ENCODE data around the gene ATP6V0B.

The ATP6V0B gene

DNA sequence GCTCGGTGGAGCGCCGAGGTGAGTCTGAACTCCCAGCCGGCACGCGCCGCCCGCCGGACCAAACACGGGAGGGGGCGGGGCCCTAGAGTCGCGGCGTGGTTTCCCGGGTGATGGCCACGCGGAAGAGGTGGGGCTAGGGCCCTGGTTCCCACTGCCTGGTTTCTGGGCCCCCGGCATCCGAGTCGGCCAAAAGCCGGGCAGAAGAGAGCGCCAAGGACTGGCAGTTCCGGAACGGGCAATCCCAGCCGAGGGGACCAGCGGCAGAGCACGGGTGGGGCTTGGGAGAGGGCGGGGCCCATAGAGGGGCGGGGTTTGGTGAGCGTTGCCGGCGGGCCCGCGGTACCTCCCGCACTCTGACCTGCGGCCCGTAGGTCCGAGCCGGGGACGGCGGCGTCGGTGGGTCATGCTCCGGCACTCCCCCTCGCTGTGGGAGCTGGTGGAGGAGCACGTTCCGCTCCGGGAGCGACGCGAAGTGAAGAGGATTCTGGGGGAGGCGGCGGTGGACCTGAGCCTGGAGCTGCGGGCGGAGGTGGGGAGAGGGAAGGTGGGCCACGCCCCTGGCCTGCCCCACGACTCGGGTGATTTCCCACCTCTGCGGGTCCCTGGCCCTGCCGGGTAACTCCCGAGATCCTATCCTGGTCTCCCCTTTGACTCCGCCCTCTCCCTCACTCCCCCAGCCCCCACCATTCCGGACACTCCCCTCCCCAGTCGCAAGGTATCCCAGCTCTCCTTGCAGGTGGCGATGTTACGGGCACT lies 16.9 kb downstream of the ATP6V0B start, which contains the start of gene CCDC24:
Gene CCDC24, plus strand, starts transcription at position 124 of the 756 bp plus-strand sequence. Its CDS starts 280 bp downstream, at position 404.
- DNase-seq (ENCODE audit: low read depth), result no peak
- H3K4me3 ChIP-seq (ENCODE audit: low read depth, low read length), result peak within 1 kb of the TSS; percentile 64
- TF ChIP-seq CTCF (IDR thresholded peaks at IDR 0.05; ENCODE audit: low read depth, low read length, missing control alignments), result no peak

GRCh38 chr1:43992232-43992995 lies 17.7 kb downstream of the ATP6V0B start:
- TF ChIP-seq CTCF (IDR thresholded peaks at IDR 0.05; ENCODE audit: low read depth, low read length, missing control alignments), result no peak
- H3K4me3 ChIP-seq (ENCODE audit: low read depth, low read length), result peak overlapping the region; percentile 64; the same call in 1 of the 2 replicates
- no peak for DNase-seq (ENCODE audit: low read depth)

GRCh38 chr1:43993206-43993914 lies 18.6 kb downstream of the ATP6V0B start:
- H3K4me3 ChIP-seq (ENCODE audit: low read depth, low read length), result no peak overlapping the region
- no peak for TF ChIP-seq CTCF (IDR thresholded peaks at IDR 0.05; ENCODE audit: low read depth, low read length, missing control alignments)
- no peak for DNase-seq (ENCODE audit: low read depth)

DNA sequence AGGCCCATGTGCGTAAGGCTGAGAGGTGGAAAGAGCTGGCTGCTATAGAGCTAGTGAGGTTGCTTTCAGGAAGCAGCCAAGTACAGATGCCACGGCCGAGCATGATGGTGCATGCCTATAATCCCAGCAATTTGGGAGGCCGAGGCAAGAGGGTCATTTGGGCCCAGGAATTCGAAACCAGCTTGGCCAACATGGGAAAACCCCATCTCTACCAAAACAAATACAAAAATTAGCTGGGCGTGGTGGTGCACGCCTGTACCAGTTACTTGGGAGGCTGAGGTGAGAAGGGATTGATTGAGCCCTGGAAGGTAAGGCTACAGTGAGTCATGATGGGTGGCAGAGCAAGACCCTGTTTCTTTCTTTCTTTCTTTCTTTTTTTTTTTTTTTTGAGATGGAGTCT lies 19.3 kb downstream of the ATP6V0B start:
- H3K4me3 ChIP-seq (ENCODE audit: low read depth, low read length), result no peak overlapping the region
- TF ChIP-seq CTCF (IDR thresholded peaks at IDR 0.05; ENCODE audit: low read depth, low read length, missing control alignments), result no peak
- DNase-seq (ENCODE audit: low read depth), result no peak

GRCh38 chr1:43994794-43995790 lies 20.3 kb downstream of the ATP6V0B start:
- DNase-seq (ENCODE audit: low read depth), result no peak
- no peak overlapping the region for H3K4me3 ChIP-seq (ENCODE audit: low read depth, low read length)
- TF ChIP-seq CTCF (IDR thresholded peaks at IDR 0.05; ENCODE audit: low read depth, low read length, missing control alignments), result peak; percentile 56
